ENCODE results near the gene ADAM19. TPM values are rescaled to one million over a fixed set of nuclear protein-coding genes. Genes with fewer than 3 reads are reported as not detected.

The ADAM19 gene
- total RNA-seq, 3 donors from 2014 or later: 1.9 to 3.6 (median 3.5) TPM

- TF ChIP-seq POLR2AphosphoS5 (IDR thresholded peaks at IDR 0.05): no peak
- intact Hi-C loops (cut with DNase I; ENCODE audit: low total_unique reads): no loop called here
- no peak for DNase-seq (ENCODE audit: low spot score in 2 of 2)
- Histone ChIP-seq H3K4me1 (no peaks in the 10 kb centered on the region), H3K27ac (no peak overlapping the region), H3K9me3 (no peaks in the 10 kb centered on the region), H3K4me3 (no peak overlapping the region), H3K27me3 (no peaks in the 10 kb centered on the region), H3K36me3 (no peaks in the 10 kb centered on the region)
Measured at GRCh38 chr5:157590478-157590877, 14.9 kb upstream of the ADAM19 start.

- intact Hi-C loops (cut with DNase I; ENCODE audit: low total_unique reads): no loop called here
- no peaks in the 10 kb centered on the region for H3K9me3 ChIP-seq
- TF ChIP-seq POLR2A (IDR thresholded peaks at IDR 0.05): no peak
- no peak for TF ChIP-seq CTCF (IDR thresholded peaks at IDR 0.05)
- TF ChIP-seq POLR2AphosphoS5 (IDR thresholded peaks at IDR 0.05): no peak
- no peak overlapping the region for H3K4me3 ChIP-seq
- no peaks in the 10 kb centered on the region for H3K36me3 ChIP-seq
- no peak for DNase-seq (ENCODE audit: low spot score in 2 of 2)
- no peak overlapping the region for H3K27ac ChIP-seq
- H3K27me3 ChIP-seq: no peaks in the 10 kb centered on the region
- H3K4me1 ChIP-seq: no peaks in the 10 kb centered on the region
Measured at GRCh38 chr5:157584628-157585027, 9.1 kb upstream of the ADAM19 start.

DNA sequence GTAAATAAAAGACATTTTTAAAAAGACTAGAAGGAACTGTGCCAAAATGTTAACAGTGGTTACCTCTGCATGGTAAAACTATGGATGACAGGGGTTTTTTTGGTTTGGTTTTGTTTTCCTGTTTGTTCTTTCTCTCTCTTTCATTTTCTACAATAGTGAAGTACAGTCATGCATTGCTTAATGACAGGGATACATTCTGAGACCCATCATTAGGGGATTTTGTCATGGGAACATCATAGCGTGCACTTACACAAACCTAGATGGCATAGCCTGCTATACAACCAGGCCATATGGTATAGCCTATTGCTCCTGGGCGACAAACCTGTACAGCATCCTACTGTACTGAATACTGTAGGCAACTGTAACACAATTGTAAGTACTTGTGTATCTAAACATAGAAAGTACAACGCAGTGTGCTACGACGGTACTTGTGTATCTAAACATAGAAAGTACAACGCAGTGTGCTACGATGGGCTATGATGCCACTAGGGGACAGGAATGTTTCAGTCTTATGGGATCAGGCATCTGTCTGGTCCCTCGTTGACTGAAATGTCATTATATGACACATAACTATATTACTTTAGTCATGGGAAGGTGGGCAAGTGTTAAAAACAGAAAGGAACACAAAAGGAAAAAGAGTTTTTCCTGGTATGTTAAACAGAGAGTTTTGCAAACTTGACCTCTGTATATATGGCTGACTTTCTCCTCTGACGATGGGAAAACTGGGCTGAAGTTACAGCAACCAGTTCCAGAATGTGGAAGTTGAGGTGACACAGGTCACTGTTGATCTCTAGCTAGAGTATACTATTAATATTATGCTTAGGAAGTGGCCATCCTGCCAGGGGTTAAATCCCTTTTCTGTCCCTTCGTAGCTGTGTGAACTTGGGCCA, 7.4 kb upstream of the ADAM19 start:
- intact Hi-C loops (cut with DNase I; ENCODE audit: low total_unique reads): no loop called here
- DNase-seq (ENCODE audit: low spot score in 2 of 2): no peak
- Histone ChIP-seq H3K9me3 (no peaks in the 10 kb centered on the region), H3K36me3 (no peaks in the 10 kb centered on the region), H3K4me1 (no peaks in the 10 kb centered on the region), H3K4me3 (no peak overlapping the region), H3K27me3 (no peaks in the 10 kb centered on the region), H3K27ac (no peak overlapping the region)
- no peak for TF ChIP-seq CTCF (IDR thresholded peaks at IDR 0.05)
- TF ChIP-seq POLR2A (IDR thresholded peaks at IDR 0.05): no peak
- TF ChIP-seq POLR2AphosphoS5 (IDR thresholded peaks at IDR 0.05): no peak

DNA sequence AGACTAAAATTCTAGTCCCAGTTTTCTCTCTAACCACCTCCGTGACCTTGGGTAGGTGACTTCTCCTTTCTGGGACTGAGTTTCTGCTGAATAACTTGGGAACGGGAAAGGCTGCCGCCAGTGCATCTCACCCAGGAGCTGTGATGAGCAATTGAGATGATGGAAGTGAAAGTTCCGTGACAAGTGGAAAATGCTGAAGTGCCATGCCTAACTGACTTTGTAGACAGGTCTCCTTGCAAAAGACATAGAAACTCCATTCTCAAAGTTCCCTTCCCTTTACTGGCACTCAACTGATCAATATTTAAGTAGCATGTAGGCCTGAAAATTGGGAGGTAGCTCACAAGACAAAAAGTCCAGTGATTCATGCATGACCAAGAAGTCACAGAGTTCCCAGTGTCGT, 6.3 kb upstream of the ADAM19 start:
- intact Hi-C loops (cut with DNase I; ENCODE audit: low total_unique reads): no loop called here
- Histone ChIP-seq H3K36me3 (no peaks in the 10 kb centered on the region), H3K9me3 (no peaks in the 10 kb centered on the region), H3K27ac (no peak overlapping the region), H3K4me1 (no peaks in the 10 kb centered on the region), H3K27me3 (no peaks in the 10 kb centered on the region), H3K4me3 (no peak overlapping the region)
- TF ChIP-seq POLR2AphosphoS5 (IDR thresholded peaks at IDR 0.05) (no peak), POLR2A (IDR thresholded peaks at IDR 0.05) (no peak), CTCF (IDR thresholded peaks at IDR 0.05) (no peak)
- no peak for DNase-seq (ENCODE audit: low spot score in 2 of 2)

- Histone ChIP-seq H3K4me3 (no peak overlapping the region), H3K9me3 (no peaks in the 10 kb centered on the region), H3K27ac (no peak overlapping the region), H3K36me3 (no peaks in the 10 kb centered on the region), H3K4me1 (no peaks in the 10 kb centered on the region), H3K27me3 (peaks cover 0 to 19% of the 10 kb centered on the region in 2 donors)
- TF ChIP-seq POLR2AphosphoS5 (IDR thresholded peaks at IDR 0.05): no peak
- TF ChIP-seq CTCF (IDR thresholded peaks at IDR 0.05): no peak
- TF ChIP-seq POLR2A (IDR thresholded peaks at IDR 0.05): no peak
- DNase-seq (ENCODE audit: low spot score in 2 of 2): no peak
- intact Hi-C loops (cut with DNase I; ENCODE audit: low total_unique reads): no loop called here
Measured at GRCh38 chr5:157578079-157578780, 2.7 kb upstream of the ADAM19 start.

Data from breast epithelium (tissue), 4 donors.